GM18520 (cell line): ENCODE data around the gene KCNK4.
"Not testable (repeated sequence)": the region's sequence is repeated elsewhere in the genome, so short reads cannot be mapped to it uniquely, and the experiment has no call there.

ENCODE experiments used
- ATAC-seq: cut with Tn5 transposase; IDR thresholded peaks from one replicate; pipeline ENCODE4 v1.9.1; 2021; ENCODE audit not compliant: unreplicated experiment

The KCNK4 gene

GRCh38 chr11:64291262-64291751 lies at the start of gene KCNK4:
TSS of gene KCNK4 (plus strand) at chr11:64291302. CDS start at chr11:64293019, 1,717 bp downstream.
- ATAC-seq, result no peak

DNA sequence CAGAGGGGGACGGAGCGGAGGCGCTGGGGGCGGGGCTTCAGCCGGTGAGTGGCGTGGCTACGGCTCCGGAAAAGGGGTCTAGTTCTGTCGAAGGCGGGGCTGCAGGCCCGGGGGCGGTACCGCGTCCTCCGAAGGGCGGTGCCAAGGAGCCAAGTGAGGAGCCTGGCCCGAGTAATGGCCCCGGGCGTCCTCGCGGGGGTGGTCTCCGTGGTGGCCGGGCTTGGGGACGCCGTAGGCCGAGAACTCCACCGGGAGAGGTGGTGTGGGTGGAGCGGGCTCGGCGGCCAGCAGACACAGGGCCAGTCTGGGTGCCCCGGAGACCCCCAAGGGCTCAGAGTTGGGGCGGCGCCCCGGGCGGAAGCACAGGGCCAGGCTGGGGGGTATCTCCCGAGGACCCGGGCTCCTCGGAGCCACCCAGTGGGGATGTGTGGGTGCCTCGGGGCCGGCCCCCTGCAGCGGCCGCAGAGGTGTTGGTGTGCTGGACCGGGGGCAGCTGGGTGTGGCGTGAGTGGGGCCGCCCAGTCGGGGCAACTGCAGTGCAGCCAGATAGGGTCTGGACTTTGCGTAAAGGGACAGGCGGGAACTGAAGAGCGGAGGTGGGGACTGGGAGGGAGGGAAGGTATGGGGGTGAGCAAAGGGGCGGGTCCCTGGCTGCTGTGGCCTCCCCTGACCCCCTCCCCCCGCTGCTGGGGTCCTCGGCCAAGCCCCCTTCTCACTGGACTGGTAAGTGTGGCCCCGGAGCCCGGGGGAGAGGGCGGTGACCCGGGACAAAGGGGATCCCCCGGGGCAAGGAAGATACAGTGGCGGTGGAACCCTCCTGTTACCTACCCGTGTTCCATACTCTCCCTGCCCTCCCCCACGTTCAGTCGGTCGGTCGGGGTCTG lies 49.4 kb upstream of the KCNK4 start:
- ATAC-seq, result peak; percentile 5

GRCh38 chr11:64243236-64243854 lies 47.8 kb upstream of the KCNK4 start:
- no peak for ATAC-seq

- no peak for ATAC-seq
These were observed 47.0 kb upstream of the KCNK4 start for GRCh38 chr11:64244107-64244506.

DNA sequence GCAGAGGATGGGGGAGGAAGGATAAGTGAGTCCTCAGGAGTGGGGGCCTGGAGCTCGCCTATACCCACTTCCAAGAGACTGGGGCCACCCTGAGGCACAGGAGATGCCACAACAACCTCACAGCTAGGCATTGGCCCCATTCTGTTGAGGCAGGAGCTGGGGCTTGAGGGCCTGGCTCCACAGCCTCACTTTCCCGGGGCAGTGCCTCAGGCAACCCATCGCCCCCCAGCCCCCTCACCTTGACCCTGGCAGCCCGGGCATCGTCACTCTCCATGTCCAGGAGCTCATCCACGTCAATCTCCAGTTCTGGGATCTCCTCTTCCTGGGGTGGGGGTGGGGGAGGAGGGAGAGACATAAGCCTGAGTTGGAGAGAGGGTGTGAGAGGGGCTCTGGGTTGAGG lies 46.1 kb upstream of the KCNK4 start:
- ATAC-seq, result no peak

- no peak for ATAC-seq
These were observed 45.7 kb upstream of the KCNK4 start for GRCh38 chr11:64245401-64245796.

DNA sequence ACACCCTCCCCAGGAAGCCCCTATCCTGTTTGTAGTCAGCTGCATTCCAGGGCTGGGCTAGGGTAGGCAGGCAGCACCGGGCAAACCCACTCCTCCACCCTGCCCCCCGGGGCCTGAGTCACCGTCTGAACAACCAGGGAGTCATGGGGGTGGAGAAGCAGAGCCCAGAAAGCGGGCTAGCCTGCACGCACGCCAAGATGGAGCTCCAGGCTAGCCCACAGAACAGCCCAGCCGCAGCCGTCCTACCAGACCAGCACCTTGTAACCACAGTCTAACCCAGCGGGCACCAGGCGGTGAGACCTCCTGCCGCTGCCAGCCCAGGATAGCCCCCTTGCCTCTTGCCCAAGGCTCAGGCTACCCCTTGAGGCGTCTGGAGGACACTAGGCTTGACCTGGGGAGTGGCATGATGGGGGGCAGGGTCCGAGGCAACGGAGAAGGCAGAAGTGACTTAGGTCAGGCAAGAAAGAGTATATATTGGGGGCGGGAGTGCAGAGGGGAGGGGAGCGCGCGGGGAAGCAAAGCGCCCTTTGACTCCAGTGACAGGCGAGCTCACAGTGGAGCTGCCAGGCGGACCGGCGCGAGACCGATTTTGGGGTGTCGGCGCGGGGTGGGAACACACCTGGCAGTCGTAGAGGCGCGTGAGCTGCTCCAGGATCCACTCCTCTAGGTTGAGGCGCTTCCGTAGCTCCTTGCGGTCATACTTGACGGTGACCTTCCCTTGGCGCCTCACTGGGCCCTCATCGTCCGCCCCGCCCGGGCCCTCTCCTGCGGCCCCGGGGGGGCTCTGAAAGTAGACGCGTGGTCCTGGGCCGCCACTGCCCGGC lies 45.1 kb upstream of the KCNK4 start:
- no peak for ATAC-seq

DNA sequence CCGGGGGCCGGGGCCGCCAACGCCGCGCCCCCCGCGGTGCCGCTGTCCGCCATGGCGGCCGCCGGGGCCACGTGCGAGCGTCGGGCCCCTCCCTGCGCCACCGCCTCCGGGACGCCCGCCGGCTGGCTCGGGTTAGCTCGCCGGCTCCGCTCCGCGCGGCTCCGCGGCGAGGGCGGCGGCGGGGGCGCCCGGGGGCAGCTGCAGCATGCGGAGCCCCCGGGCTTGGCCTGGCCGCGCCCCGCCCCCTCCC lies 44.6 kb upstream of the KCNK4 start:
- not testable (repeated sequence) for ATAC-seq

GRCh38 chr11:64246871-64247728 lies 44.0 kb upstream of the KCNK4 start, which contains the start of gene PPP1R14B:
TSS of gene PPP1R14B (minus strand) at chr11:64246943. CDS start at chr11:64246673, 270 bp downstream.
- no peak for ATAC-seq

- ATAC-seq, result no peak
These were observed 43.2 kb upstream of the KCNK4 start for GRCh38 chr11:64247729-64248531.

- ATAC-seq, result no peak
These were observed 42.5 kb upstream of the KCNK4 start for GRCh38 chr11:64248578-64248977.

- ATAC-seq, result no peak
These were observed 42.1 kb upstream of the KCNK4 start for GRCh38 chr11:64249038-64249437.

DNA sequence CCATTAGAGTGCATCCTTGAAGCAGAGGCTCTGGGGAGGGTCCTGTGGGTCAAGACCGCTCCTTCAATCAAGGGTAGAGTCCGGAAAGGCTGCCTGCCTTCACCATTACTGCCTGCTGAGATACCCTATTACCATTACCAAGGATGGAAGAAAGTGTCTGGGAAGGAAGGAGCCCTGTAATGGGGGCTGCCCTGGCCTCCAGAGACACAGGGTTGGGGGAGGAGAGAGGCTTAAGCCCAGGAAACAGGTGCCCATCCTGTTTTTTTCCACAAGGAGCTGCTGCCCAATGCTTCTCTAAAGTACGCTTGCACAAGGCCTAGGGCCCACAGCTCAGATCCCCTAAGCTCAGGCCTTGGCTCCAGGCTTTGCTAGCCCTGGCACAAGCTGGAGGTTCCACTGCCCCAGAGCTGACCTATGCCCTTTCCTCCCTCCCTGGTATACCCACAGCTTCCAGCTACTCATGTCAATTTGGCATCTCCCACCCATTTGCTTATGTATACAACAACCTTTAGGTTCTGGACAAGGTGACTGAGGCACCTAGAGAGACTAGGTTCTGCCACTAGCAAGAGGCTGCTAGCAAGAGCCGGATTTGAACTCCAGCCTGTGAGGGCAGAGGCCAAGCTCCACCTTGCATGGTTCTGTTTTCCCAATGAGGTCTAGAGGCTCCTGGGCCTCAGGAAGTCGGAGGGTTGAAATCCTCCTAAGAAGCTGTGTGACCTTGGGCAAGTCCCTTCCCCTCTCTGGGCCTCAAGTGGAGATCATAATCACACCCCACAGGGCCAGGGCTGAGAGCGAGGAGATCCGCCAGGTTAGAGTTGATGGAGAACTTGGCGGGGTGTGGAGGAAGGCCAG lies 41.3 kb upstream of the KCNK4 start:
- no peak for ATAC-seq

GRCh38 chr11:64250415-64251015 lies 40.6 kb upstream of the KCNK4 start:
- ATAC-seq, result no peak

DNA sequence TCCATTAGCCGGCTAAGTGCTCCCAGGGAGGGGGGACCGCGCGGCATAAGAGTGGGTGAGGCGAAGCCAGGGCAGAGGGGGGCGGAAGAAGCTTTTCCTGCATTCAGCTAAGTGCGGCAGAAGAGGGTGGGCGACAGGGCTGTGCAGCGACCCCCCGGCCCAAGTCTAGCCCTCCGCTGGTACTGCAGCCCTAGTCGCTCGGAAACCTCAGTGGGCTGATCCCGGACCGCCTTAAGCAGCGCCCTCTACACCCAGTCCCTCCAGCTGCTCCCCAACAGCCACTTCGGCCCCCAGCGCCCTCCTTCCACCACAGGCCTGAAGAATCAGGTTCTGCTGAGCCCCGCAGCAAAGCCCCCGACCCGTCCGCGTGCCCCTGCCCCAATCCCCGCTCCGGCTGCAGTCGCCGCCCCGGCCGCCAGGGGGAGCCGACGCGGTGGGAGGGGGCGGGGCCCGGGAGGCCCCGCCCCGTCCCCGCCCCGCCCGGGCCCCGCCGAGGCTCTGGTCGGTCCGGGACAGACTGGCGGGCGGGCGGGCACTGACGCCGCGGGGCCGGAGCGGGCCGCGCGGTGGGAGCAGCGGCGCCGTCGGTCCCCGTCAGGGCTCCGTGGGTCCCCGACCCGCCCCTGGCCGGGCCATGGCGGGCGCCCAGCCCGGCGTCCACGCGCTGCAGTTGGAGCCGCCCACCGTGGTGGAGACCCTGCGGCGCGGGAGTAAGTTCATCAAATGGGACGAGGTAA lies 39.9 kb upstream of the KCNK4 start, which contains the start of gene PLCB3:
Gene PLCB3, plus strand, starts transcription at position 515 of the 737 bp plus-strand sequence. Its CDS starts 120 bp downstream, at position 635.
- ATAC-seq, result no peak

DNA sequence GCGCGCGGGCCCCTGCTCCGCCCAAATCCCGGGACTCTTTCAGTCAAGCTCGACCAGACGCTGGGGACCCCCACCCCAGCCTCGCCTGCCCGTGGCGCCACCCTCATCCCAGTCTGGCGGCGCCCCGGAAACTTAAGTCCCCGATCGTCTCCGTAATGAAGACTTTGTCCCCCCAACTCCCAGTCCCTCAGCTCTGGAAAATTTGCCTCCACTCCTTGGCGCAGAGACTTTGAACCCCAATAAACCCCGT lies 39.4 kb upstream of the KCNK4 start:
- no peak for ATAC-seq

DNA sequence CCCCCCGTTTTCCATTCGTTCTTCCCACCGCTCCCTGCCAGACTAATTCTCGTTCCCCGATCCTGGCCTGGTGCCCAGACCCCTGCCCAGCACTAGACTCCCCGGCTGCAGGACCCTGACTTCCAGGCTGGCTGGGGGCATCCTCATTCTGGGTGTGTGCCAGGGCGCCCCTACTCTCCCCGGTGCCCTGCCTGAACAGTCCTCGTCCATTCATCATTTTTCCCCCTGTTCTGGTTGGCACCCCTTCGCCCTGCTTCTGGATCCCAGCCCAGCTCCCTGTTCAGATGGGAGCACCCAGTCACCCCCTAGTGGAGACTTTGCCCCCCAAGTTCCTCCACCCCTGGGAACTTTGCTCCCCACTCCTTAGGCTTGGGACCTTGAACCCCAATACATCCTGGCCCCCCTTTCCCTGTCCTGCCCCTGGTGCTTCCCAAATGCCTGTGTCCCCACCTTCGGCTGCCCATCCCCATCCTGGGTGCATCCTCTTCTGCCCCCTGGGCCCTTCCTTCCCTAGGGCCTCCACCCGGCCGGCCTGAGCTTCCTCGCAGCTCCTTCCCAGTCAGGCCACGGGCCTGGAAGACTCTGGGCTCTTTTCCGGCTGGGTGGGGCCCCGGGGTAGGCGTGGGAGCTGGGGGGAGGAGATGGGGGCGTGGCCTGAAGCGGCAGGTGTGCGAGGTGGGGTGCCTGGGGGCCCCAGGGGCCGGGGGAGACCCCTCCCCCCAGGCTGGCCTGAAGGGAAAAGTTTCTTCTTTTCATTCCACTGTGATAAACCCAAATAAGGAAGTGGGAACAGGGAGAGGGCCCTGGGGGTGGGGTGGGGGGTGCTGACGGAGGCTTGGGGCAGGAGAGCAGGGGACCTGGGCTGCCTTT lies 38.9 kb upstream of the KCNK4 start:
- no peak for ATAC-seq
